ENCODE measurements around the gene NIN. TPM values are rescaled to one million over a fixed set of nuclear protein-coding genes. Genes with fewer than 3 reads are reported as not detected.

The NIN gene
- total RNA-seq, 3 donors from 2014 or later (not counting 1 experiment from before 2014, with no cell fraction given) = 90.8 to 127 (median 118) TPM

DNA sequence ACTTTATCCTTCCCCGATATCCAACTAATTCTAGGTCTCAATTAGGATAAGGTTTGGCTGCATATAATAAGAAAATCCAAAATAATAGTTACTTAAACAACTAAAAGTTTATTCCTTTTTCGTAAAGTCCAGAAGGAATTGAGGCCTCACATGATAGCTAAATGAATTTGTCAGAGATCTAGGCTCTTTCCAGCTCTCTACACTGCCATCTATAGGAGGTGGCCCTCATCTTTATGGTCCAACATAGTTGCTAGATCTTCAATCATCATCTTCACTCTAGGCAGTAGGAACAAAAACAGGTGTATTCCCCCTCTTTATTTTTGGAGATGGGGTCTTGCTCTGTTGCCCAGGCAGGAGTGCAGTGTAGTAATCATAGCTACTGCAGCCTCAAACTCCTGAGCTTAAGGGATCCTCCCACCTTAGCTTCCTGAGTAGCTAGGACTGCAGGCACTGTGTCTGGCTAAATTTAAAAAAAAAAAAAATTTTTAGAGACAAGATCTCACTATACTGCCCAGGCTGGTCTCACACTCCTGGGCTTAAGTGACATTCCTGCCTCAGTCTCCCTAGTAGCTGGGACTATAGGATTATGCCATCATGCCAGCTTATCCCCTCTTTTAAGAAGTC, 116.4 kb downstream of the NIN start:
- WGBS (ENCODE audit: insufficient coverage) = 33% methylated on average over 1 of the region's 2 CpGs
- intact Hi-C loops (cut with micrococcal nuclease) = loop anchor here (2.0 kb wide), 1 partner anchor 172 kb away; no protein-coding TSS in a partner anchor
- Mint-ChIP-seq H3K4me3 (no peak overlapping the region), H3K27me3 (ENCODE audit: low read depth in 2 of 2) (peaks cover 0 to 4% of the 10 kb centered on the region in 2 donors), H3K36me3 (no peaks in the 10 kb centered on the region), H3K27ac (no peak overlapping the region), H3K4me1 (no peaks in the 10 kb centered on the region), H3K9me3 (no peaks in the 10 kb centered on the region)
- H3K36me3 ChIP-seq (ENCODE audit: control insufficient read depth, insufficient read depth, low read length) = peaks cover 3% of the 10 kb centered on the region
- TF ChIP-seq, protein P1, sequence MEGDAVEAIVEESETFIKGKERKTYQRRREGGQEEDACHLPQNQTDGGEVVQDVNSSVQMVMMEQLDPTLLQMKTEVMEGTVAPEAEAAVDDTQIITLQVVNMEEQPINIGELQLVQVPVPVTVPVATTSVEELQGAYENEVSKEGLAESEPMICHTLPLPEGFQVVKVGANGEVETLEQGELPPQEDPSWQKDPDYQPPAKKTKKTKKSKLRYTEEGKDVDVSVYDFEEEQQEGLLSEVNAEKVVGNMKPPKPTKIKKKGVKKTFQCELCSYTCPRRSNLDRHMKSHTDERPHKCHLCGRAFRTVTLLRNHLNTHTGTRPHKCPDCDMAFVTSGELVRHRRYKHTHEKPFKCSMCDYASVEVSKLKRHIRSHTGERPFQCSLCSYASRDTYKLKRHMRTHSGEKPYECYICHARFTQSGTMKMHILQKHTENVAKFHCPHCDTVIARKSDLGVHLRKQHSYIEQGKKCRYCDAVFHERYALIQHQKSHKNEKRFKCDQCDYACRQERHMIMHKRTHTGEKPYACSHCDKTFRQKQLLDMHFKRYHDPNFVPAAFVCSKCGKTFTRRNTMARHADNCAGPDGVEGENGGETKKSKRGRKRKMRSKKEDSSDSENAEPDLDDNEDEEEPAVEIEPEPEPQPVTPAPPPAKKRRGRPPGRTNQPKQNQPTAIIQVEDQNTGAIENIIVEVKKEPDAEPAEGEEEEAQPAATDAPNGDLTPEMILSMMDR (IDR thresholded peaks at IDR 0.05) = peak; percentile 27
- no peaks in the 10 kb centered on the region for H3K9me3 ChIP-seq (ENCODE audit: control insufficient read depth, insufficient read depth, low read length)
- ATAC-seq (peak in 2 of 3 donors; percentile 47 to 61), DNase-seq (peak in 1 of 2 donors; percentile 46)
- no peak overlapping the region for H3K4me3 ChIP-seq (ENCODE audit: low read length)
- no peaks in the 10 kb centered on the region for H3K4me1 ChIP-seq (ENCODE audit: control insufficient read depth, insufficient read depth, low read length)
- H3K27me3 ChIP-seq (ENCODE audit: control insufficient read depth, insufficient read depth, low read length) = no peaks in the 10 kb centered on the region
- no peak overlapping the region for H3K27ac ChIP-seq (ENCODE audit: low read length)

DNA sequence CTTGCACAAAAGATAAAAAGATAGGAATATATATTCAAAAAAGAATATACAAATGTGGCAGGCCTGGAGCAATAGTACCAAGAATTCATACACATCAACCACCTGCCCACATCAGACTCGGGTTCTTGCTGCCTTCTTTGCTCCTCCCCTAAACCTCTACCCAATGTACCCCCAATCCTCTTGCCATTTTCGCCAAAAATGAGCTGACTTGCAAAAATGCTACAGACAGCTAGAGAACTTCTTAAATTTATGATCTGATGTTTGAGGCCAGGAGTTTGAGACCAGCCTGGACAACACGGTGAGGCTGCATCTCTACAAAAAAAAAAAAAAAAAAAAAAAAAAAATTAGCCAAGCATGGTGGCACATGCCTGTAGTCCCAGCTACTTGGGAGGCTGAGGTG, 119.9 kb downstream of the NIN start:
- ATAC-seq (no peak), DNase-seq (no peak)
- WGBS (ENCODE audit: insufficient coverage) = 94% methylated on average over 3 of the region's 3 CpGs
- Mint-ChIP-seq H3K27ac (no peak overlapping the region), H3K4me3 (no peak overlapping the region), H3K36me3 (no peaks in the 10 kb centered on the region), H3K27me3 (ENCODE audit: low read depth in 2 of 2) (peaks cover 0 to 4% of the 10 kb centered on the region in 2 donors), H3K4me1 (no peaks in the 10 kb centered on the region), H3K9me3 (no peaks in the 10 kb centered on the region)
- Histone ChIP-seq H3K4me3 (ENCODE audit: low read length) (no peak overlapping the region), H3K9me3 (ENCODE audit: control insufficient read depth, insufficient read depth, low read length) (no peaks in the 10 kb centered on the region), H3K4me1 (ENCODE audit: control insufficient read depth, insufficient read depth, low read length) (no peaks in the 10 kb centered on the region), H3K27me3 (ENCODE audit: control insufficient read depth, insufficient read depth, low read length) (no peaks in the 10 kb centered on the region), H3K36me3 (ENCODE audit: control insufficient read depth, insufficient read depth, low read length) (no peaks in the 10 kb centered on the region), H3K27ac (ENCODE audit: low read length) (no peak overlapping the region)
- TF ChIP-seq, protein P1 (IDR thresholded peaks at IDR 0.05) = no peak
- intact Hi-C loops (cut with micrococcal nuclease) = no loop called here

DNA sequence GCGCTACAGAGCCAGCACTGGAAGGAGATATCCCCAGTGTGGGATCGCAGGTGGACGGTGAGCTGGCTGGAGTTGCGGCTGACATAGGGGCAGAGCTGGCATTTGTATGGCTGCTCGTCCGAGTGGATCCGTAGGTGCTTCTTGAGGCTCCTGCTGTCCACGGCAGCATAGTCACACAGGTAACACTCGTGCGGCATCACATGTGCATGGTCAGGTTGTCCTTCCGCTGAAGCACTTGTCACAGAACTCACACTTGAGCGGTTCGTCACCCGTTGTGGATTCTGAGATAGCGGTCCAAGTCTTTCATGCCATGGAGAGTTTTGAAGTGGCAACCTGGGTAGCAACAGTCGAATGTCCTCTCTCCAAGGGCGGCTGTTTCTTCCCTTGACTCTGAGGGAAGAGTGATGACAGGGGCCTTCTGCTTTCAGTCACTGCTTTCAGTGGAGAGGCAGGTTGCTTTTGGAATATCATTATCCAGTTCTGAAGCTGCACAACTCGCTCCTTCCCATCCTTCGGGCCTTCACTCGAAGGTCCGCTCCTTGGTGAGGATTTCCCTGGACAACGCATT, 125.9 kb downstream of the NIN start:
- 95% methylated on average over 22 of the region's 22 CpGs for WGBS (ENCODE audit: insufficient coverage)
- Mint-ChIP-seq H3K9me3 (no peaks in the 10 kb centered on the region), H3K4me3 (no peak overlapping the region)

More for the DNA sequence above, 125.9 kb downstream of the NIN start:
- no peaks in the 10 kb centered on the region for H3K9me3 ChIP-seq (ENCODE audit: control insufficient read depth, insufficient read depth, low read length)
- TF ChIP-seq, protein P1 (IDR thresholded peaks at IDR 0.05) = no peak
- ATAC-seq = no peak
- H3K36me3 Mint-ChIP-seq = no peaks in the 10 kb centered on the region
- no peaks in the 10 kb centered on the region for H3K4me1 Mint-ChIP-seq
- no peaks in the 10 kb centered on the region for H3K36me3 ChIP-seq (ENCODE audit: control insufficient read depth, insufficient read depth, low read length)
- DNase-seq = no peak
- H3K4me1 ChIP-seq (ENCODE audit: control insufficient read depth, insufficient read depth, low read length) = no peaks in the 10 kb centered on the region
- H3K27me3 ChIP-seq (ENCODE audit: control insufficient read depth, insufficient read depth, low read length) = no peaks in the 10 kb centered on the region
- H3K27ac Mint-ChIP-seq = no peak overlapping the region
- no peak overlapping the region for H3K4me3 ChIP-seq (ENCODE audit: low read length)
- H3K27me3 Mint-ChIP-seq (ENCODE audit: low read depth in 2 of 2) = peaks cover 3 to 6% of the 10 kb centered on the region in 2 donors
- no peak overlapping the region for H3K27ac ChIP-seq (ENCODE audit: low read length)
- intact Hi-C loops (cut with micrococcal nuclease) = no loop called here
